Hippocampal formation (tissue), 2 donors: ENCODE data around the gene MCAT.
A peak's percentile ranks its signal among the peaks of the same experiment; 100 is the strongest.

Experiments used
- DNase-seq, 2 donors: peaks; one replicate each; lab custom pipeline; 2025; lab: John Stamatoyannopoulos, UW

Gene MCAT

GRCh38 chr22:43142880-43143562 lies at the start of gene MCAT:
MCAT (minus strand) TSS chr22:43143398; CDS start chr22:43143348, 50 bp downstream.
- peak; percentile 50 to 82 for DNase-seq

GRCh38 chr22:43191831-43192230 lies 48.6 kb upstream of the MCAT start:
- no peak for DNase-seq

- DNase-seq = no peak
Measured at GRCh38 chr22:43188829-43189545, 45.8 kb upstream of the MCAT start.

GRCh38 chr22:43187171-43188099 lies 44.2 kb upstream of the MCAT start:
- peak; percentile 83 to 91 for DNase-seq

GRCh38 chr22:43186272-43187170 lies 43.3 kb upstream of the MCAT start, which contains the start of gene TTLL12:
TTLL12 (minus strand) TSS chr22:43187134; CDS start chr22:43187069, 65 bp downstream.
- peak; percentile 3 to 24 for DNase-seq

GRCh38 chr22:43185860-43186261 lies 42.7 kb upstream of the MCAT start:
- DNase-seq = no peak

- no peak for DNase-seq
Measured at GRCh38 chr22:43183496-43184277, 40.5 kb upstream of the MCAT start.

GRCh38 chr22:43182726-43183125 lies 39.5 kb upstream of the MCAT start:
- no peak for DNase-seq

GRCh38 chr22:43182118-43182517 lies 38.9 kb upstream of the MCAT start:
- no peak for DNase-seq

- DNase-seq = no peak
Measured at GRCh38 chr22:43181321-43182076, 38.3 kb upstream of the MCAT start.

GRCh38 chr22:43180670-43181069 lies 37.5 kb upstream of the MCAT start:
- no peak for DNase-seq

- DNase-seq = no peak
Measured at GRCh38 chr22:43179911-43180195, 36.7 kb upstream of the MCAT start.

- DNase-seq = no peak
Measured at GRCh38 chr22:43179146-43179910, 36.1 kb upstream of the MCAT start.

GRCh38 chr22:43177479-43177878 lies 34.3 kb upstream of the MCAT start:
- DNase-seq = no peak

GRCh38 chr22:43176090-43176489 lies 32.9 kb upstream of the MCAT start:
- DNase-seq = no peak

GRCh38 chr22:43174941-43175531 lies 31.8 kb upstream of the MCAT start:
- no peak for DNase-seq

- DNase-seq = no peak
Measured at GRCh38 chr22:43173976-43174720, 30.9 kb upstream of the MCAT start.

- DNase-seq = no peak
Measured at GRCh38 chr22:43173566-43173965, 30.4 kb upstream of the MCAT start.
